Measurements from ENCODE around the gene VWA7. TPM values are rescaled to one million over a fixed set of nuclear protein-coding genes. Genes with fewer than 3 reads are reported as not detected.
A peak's percentile ranks its signal among the peaks of the same experiment; 100 is the strongest.

Gene VWA7
- total RNA-seq, 2 donors from 2014 or later, result 2.7 to 13.0 TPM

DNA sequence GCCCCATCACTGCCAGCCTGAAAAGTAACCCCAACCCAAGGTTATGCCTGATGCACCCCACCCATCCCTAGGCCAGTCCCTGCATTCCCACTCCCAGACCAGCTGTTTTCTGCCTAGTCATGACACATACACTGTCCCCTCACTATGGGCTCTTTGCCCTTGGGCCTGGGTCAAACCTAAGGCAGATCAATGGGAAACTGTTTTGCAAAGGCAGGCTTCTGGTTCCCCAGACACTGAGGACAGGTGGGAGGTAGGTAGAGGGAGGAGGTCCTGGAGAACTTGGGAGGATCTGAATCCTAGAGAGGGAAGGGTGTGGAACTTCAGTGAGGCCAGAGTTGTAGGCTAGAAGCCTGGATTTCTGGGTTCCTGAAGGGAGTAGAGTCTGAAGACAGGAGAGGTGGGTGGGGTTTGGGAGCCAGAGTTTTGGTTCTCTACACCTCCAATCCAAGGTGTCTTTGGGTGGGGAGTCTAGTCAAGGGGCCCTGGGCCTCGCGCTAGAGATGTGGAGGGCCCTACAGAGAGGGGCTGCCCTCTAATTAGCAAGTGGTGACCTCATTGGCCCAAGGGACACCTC is 42.8 kb downstream of the VWA7 start:
- Histone ChIP-seq H3K36me3 (peaks cover 4 to 14% of the 10 kb centered on the region in 2 donors), H3K9me3 (no peaks in the 10 kb centered on the region), H3K27me3 (replicated peaks; ENCODE audit: insufficient read depth) (no peaks in the 10 kb centered on the region), H3K27ac (peak overlapping the region; percentile 94 to 98), H3K4me1 (replicated peaks) (peaks cover 16% of the 10 kb centered on the region), H3K4me3 (peak overlapping the region; percentile 61 to 78)
- DNase-seq (ENCODE audit: low spot score), result no peak
- 6% methylated on average over 2 of the region's 2 CpGs for WGBS
- intact Hi-C loops (cut with DNase I), result no loop called here
- TF ChIP-seq, protein P1, sequence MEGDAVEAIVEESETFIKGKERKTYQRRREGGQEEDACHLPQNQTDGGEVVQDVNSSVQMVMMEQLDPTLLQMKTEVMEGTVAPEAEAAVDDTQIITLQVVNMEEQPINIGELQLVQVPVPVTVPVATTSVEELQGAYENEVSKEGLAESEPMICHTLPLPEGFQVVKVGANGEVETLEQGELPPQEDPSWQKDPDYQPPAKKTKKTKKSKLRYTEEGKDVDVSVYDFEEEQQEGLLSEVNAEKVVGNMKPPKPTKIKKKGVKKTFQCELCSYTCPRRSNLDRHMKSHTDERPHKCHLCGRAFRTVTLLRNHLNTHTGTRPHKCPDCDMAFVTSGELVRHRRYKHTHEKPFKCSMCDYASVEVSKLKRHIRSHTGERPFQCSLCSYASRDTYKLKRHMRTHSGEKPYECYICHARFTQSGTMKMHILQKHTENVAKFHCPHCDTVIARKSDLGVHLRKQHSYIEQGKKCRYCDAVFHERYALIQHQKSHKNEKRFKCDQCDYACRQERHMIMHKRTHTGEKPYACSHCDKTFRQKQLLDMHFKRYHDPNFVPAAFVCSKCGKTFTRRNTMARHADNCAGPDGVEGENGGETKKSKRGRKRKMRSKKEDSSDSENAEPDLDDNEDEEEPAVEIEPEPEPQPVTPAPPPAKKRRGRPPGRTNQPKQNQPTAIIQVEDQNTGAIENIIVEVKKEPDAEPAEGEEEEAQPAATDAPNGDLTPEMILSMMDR (IDR thresholded peaks at IDR 0.05), result no peak
- TF ChIP-seq POLR2A (IDR thresholded peaks at IDR 0.05) (no peak), POLR2AphosphoS5 (IDR thresholded peaks at IDR 0.05) (no peak)

- Histone ChIP-seq H3K9me3 (no peaks in the 10 kb centered on the region), H3K36me3 (peaks cover 4 to 14% of the 10 kb centered on the region in 2 donors), H3K4me1 (replicated peaks) (peaks cover 13% of the 10 kb centered on the region), H3K4me3 (peak overlapping the region in 1 of 2 donors; percentile 78), H3K27ac (peak overlapping the region; percentile 94 to 98), H3K27me3 (replicated peaks; ENCODE audit: insufficient read depth) (no peaks in the 10 kb centered on the region)
- TF ChIP-seq POLR2AphosphoS5 (IDR thresholded peaks at IDR 0.05) (no peak), POLR2A (IDR thresholded peaks at IDR 0.05) (no peak)
- TF ChIP-seq, protein P1 (IDR thresholded peaks at IDR 0.05), result no peak
- intact Hi-C loops (cut with DNase I), result no loop called here
- DNase-seq (ENCODE audit: low spot score), result no peak
- WGBS, result 76% methylated on average over 4 of the region's 4 CpGs
Observed at GRCh38 chr6:31733734-31734133, 43.4 kb downstream of the VWA7 start.

- no peak for DNase-seq (ENCODE audit: low spot score)
- 71% methylated on average over 3 of the region's 3 CpGs for WGBS
- peaks cover 16% of the 10 kb centered on the region for H3K4me1 ChIP-seq (replicated peaks)
- H3K9me3 ChIP-seq, result no peaks in the 10 kb centered on the region
- H3K36me3 ChIP-seq, result peaks cover 4 to 14% of the 10 kb centered on the region in 2 donors
- no peak overlapping the region for H3K4me3 ChIP-seq
- H3K27ac ChIP-seq, result peak overlapping the region in 1 of 2 donors; percentile 2
- intact Hi-C loops (cut with DNase I), result no loop called here
- TF ChIP-seq, protein P1 (IDR thresholded peaks at IDR 0.05), result no peak
- TF ChIP-seq POLR2AphosphoS5 (IDR thresholded peaks at IDR 0.05), result no peak
- TF ChIP-seq POLR2A (IDR thresholded peaks at IDR 0.05), result no peak
- H3K27me3 ChIP-seq (replicated peaks; ENCODE audit: insufficient read depth), result no peaks in the 10 kb centered on the region
Observed at GRCh38 chr6:31732029-31732428, 45.1 kb downstream of the VWA7 start.

- H3K36me3 ChIP-seq, result peaks cover 4 to 14% of the 10 kb centered on the region in 2 donors
- H3K9me3 ChIP-seq, result no peaks in the 10 kb centered on the region
- H3K27me3 ChIP-seq (replicated peaks; ENCODE audit: insufficient read depth), result no peaks in the 10 kb centered on the region
- peak overlapping the region; percentile 98 to 99 for H3K27ac ChIP-seq
- WGBS, result 88% methylated on average over 11 of the region's 11 CpGs
- DNase-seq (ENCODE audit: low spot score), result no peak
- TF ChIP-seq, protein P1 (IDR thresholded peaks at IDR 0.05), result no peak
- TF ChIP-seq POLR2AphosphoS5 (IDR thresholded peaks at IDR 0.05), result no peak
- TF ChIP-seq POLR2A (IDR thresholded peaks at IDR 0.05), result no peak
- H3K4me1 ChIP-seq (replicated peaks), result peaks cover 10% of the 10 kb centered on the region
- intact Hi-C loops (cut with DNase I), result no loop called here
- no peak overlapping the region for H3K4me3 ChIP-seq
Observed at GRCh38 chr6:31730631-31731086, 46.5 kb downstream of the VWA7 start.

Data from prostate gland (tissue), 2 donors.